ENCODE data around the gene SIPA1L3. TPM values are rescaled to one million over a fixed set of nuclear protein-coding genes. Genes with fewer than 3 reads are reported as not detected.

Gene SIPA1L3
- total and polyA plus RNA-seq, 2 experiments from 2014 or later = 15.7 to 54.1 TPM

GRCh38 chr19:38059897-38060296, 152.9 kb downstream of the SIPA1L3 start (continued):
- TF ChIP-seq ZNF462 (CRISPR knock-in tag; IDR thresholded peaks at IDR 0.05) (no peak), CREB1 (CRISPR knock-in tag; IDR thresholded peaks at IDR 0.05; ENCODE audit: low read depth) (no peak), JUNB (IDR thresholded peaks at IDR 0.05; ENCODE audit: unreplicated experiment) (no peak), EZH2phosphoT487 (IDR thresholded peaks at IDR 0.05; ENCODE audit: unreplicated experiment) (no peak), POLR2AphosphoS5 (IDR thresholded peaks at IDR 0.05; ENCODE audit: low read depth) (no peak), ZNF114 (CRISPR knock-in tag; IDR thresholded peaks at IDR 0.05) (no peak), STAT1 (IDR thresholded peaks at IDR 0.05; ENCODE audit: unreplicated experiment) (no peak), ZNF331 (CRISPR knock-in tag; IDR thresholded peaks at IDR 0.05; ENCODE audit: low read depth) (no peak), EZH2 (IDR thresholded peaks at IDR 0.05; ENCODE audit: low read depth, unreplicated experiment) (no peak), NANOG (IDR thresholded peaks at IDR 0.05; ENCODE audit: borderline replicate concordance) (no peak), ETS1 (IDR thresholded peaks at IDR 0.05) (no peak)

All from GM23338 (cell line).